Gastroesophageal sphincter (tissue), 4 donors: ENCODE measurements around the gene POLDIP2. TPM values are rescaled to one million over a fixed set of nuclear protein-coding genes. Genes with fewer than 3 reads are reported as not detected.
A peak's percentile ranks its signal among the peaks of the same experiment; 100 is the strongest.

ENCODE experiments used
- ATAC-seq: fragments of 150-250 bp; one replicate; pipeline ENCODE4 v1.9.1; 2016; ENCODE audit warnings: mild to moderate bottlenecking, moderate library complexity
- H3K27ac ChIP-seq, 4 donors: fragments of 200-600 bp; sonication (generic) in 3 of 4; 1 replicate in 3 of 4; 2 replicates in 1 of 4; pipeline ENCODE4 v1.5.1; 2016 to 2019
- H3K27me3 ChIP-seq: fragments of 200-600 bp; sonication (generic); one replicate; pipeline ENCODE4 v1.5.1; 2019
- H3K36me3 ChIP-seq, 2 donors: fragments of 200-600 bp; sonication (generic); one replicate each; pipeline ENCODE4 v1.5.1; 2019; ENCODE audit warnings: control low read depth in 1 of 2
- H3K4me1 ChIP-seq, 3 donors: fragments of 200-600 bp; sonication (generic); 1 replicate in 2 of 3; 2 replicates in 1 of 3; pipeline ENCODE4 v1.5.1; 2016 to 2019; ENCODE audit warnings: control low read depth in 2 of 3
- H3K4me3 ChIP-seq, 2 donors: fragments of 200-600 bp; sonication (generic); one replicate each; pipeline ENCODE4 v1.5.1; 2019; ENCODE audit warnings: mild to moderate bottlenecking in 1 of 2, moderate library complexity in 1 of 2
- H3K9me3 ChIP-seq, 3 donors: fragments of 200-600 bp; sonication (generic); one replicate each; pipeline ENCODE4 v1.5.1; 2017 to 2019; ENCODE audit warnings: control low read depth in 2 of 3
- EP300 ChIP-seq: sonication (generic); formaldehyde crosslinking; IDR thresholded peaks from one replicate; pipeline ENCODE4 v1.6.1; 2017; ENCODE audit warnings: antibody characterized with exemption, mild to moderate bottlenecking
- POLR2A ChIP-seq, 2 donors: fragments of 450-650 bp; IDR thresholded peaks; one replicate each; pipeline ENCODE4 v1.6.1; 2017; ENCODE audit warnings: antibody characterized with exemption in 2 of 2, mild to moderate bottlenecking in 2 of 2, moderate library complexity in 1 of 2
- POLR2AphosphoS5 ChIP-seq: sonication (generic); formaldehyde crosslinking; IDR thresholded peaks from one replicate; pipeline ENCODE4 v1.6.1; 2017; ENCODE audit warnings: antibody characterized with exemption
- WGBS, 2 donors: methylation state at CpG; one replicate each; pipeline ENCODE4 v1.1.5; 2018; ENCODE audit warnings: low coverage in 1 of 2; 5-methylcytosine and 5-hydroxymethylcytosine counted together
- total RNA-seq, 4 donors: library from RNA; depleted of rRNA; stranded (reverse); fragments of >200 nt; gene quantifications; one replicate each; pipeline ENCODE4 v1.1.0, GENCODE V29; 2016
- TF ChIP-seq, protein P1 (sequence below), 4 experiments: fragments of 200-600 bp in 2 of 4; fragments of 450-650 bp in 2 of 4; sonication (generic) in 1 of 4; IDR thresholded peaks; one replicate each; pipeline ENCODE4 v1.5.1; 2017 to 2019; ENCODE audit warnings: antibody characterized with exemption in 4 of 4, mild to moderate bottlenecking in 2 of 4, moderate library complexity in 2 of 4

The POLDIP2 gene
- total RNA-seq, 4 donors from 2014 or later: 71.1 to 108 (median 77.8) TPM

GRCh38 chr17:28363186-28363585 lies 5.9 kb upstream of the POLDIP2 start:
- no peaks in the 10 kb centered on the region for H3K9me3 ChIP-seq
- TF ChIP-seq POLR2AphosphoS5 (no peak), POLR2A (IDR thresholded peaks at IDR 0.05) (no peak), EP300 (no peak)
- TF ChIP-seq, protein P1, sequence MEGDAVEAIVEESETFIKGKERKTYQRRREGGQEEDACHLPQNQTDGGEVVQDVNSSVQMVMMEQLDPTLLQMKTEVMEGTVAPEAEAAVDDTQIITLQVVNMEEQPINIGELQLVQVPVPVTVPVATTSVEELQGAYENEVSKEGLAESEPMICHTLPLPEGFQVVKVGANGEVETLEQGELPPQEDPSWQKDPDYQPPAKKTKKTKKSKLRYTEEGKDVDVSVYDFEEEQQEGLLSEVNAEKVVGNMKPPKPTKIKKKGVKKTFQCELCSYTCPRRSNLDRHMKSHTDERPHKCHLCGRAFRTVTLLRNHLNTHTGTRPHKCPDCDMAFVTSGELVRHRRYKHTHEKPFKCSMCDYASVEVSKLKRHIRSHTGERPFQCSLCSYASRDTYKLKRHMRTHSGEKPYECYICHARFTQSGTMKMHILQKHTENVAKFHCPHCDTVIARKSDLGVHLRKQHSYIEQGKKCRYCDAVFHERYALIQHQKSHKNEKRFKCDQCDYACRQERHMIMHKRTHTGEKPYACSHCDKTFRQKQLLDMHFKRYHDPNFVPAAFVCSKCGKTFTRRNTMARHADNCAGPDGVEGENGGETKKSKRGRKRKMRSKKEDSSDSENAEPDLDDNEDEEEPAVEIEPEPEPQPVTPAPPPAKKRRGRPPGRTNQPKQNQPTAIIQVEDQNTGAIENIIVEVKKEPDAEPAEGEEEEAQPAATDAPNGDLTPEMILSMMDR (IDR thresholded peaks at IDR 0.05): no peak
- H3K27me3 ChIP-seq: no peaks in the 10 kb centered on the region
- no peak for ATAC-seq
- H3K4me3 ChIP-seq: no peak overlapping the region
- H3K36me3 ChIP-seq: peaks cover 2 to 78% of the 10 kb centered on the region in 2 donors
- H3K4me1 ChIP-seq: peaks cover 0 to 8% (median 4%) of the 10 kb centered on the region in 3 donors
- H3K27ac ChIP-seq: no peak overlapping the region
- WGBS, 2 donors: 84 to 88% methylated on average over 4 to 5 of the region's 5 CpGs

- WGBS, 2 donors: 4 to 6% methylated on average over 3 to 4 of the region's 4 CpGs
- Histone ChIP-seq H3K4me3 (peak overlapping the region; percentile 94 to 99), H3K36me3 (peaks cover 2 to 66% of the 10 kb centered on the region in 2 donors), H3K4me1 (peaks cover 3 to 36% (median 19%) of the 10 kb centered on the region in 3 donors), H3K27ac (peak overlapping the region; percentile 81 to 96 (median 93)), H3K9me3 (no peaks in the 10 kb centered on the region), H3K27me3 (no peaks in the 10 kb centered on the region)
- TF ChIP-seq, protein P1 (IDR thresholded peaks at IDR 0.05): no peak
- TF ChIP-seq EP300 (no peak), POLR2AphosphoS5 (no peak), POLR2A (IDR thresholded peaks at IDR 0.05) (no peak)
- no peak for ATAC-seq
These were observed 522 bp upstream of the POLDIP2 start for GRCh38 chr17:28357901-28358197.

- Histone ChIP-seq H3K27me3 (no peaks in the 10 kb centered on the region), H3K36me3 (peaks cover 0 to 99% of the 10 kb centered on the region in 2 donors), H3K4me1 (peaks cover 0 to 21% (median 0%) of the 10 kb centered on the region in 3 donors), H3K9me3 (no peaks in the 10 kb centered on the region), H3K4me3 (no peak overlapping the region), H3K27ac (no peak overlapping the region)
- no peak for TF ChIP-seq POLR2AphosphoS5
- no peak for TF ChIP-seq POLR2A (IDR thresholded peaks at IDR 0.05)
- TF ChIP-seq EP300: no peak
- no peak for ATAC-seq
- 93% methylated on average over 3 of the region's 7 CpGs; no CpG with 5 or more reads in 1 of the 2 donors for WGBS, 2 donors
These were observed 7.1 kb downstream of the POLDIP2 start for GRCh38 chr17:28350271-28350670.

DNA sequence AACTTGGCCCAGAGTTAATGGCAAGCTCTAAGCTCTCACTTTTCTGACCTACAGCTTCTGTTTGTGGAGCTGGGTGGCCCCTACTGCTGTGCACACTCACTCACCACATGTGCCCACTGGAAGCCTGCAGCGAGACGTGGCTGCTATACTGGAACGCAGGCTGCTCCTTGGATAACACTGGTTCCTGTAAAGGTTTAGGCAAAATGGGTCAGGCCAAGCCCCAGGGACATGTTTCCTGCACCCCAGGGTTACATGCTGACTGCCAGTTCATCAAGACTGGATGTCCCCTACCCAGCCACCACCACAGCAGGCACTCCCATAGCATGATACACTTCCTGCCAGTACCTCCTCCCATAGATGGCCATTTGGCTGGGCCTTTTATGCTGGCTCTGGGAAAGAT lies 8.3 kb downstream of the POLDIP2 start:
- Histone ChIP-seq H3K9me3 (no peaks in the 10 kb centered on the region), H3K4me1 (peaks cover 0 to 16% (median 0%) of the 10 kb centered on the region in 3 donors), H3K36me3 (peaks cover 0 to 99% of the 10 kb centered on the region in 2 donors), H3K27me3 (no peaks in the 10 kb centered on the region), H3K27ac (no peak overlapping the region), H3K4me3 (no peak overlapping the region)
- no peak for ATAC-seq
- 17% methylated on average over 1 of the region's 3 CpGs; no CpG with 5 or more reads in 1 of the 2 donors for WGBS, 2 donors
- TF ChIP-seq POLR2AphosphoS5 (no peak), POLR2A (IDR thresholded peaks at IDR 0.05) (no peak), EP300 (no peak)
- TF ChIP-seq, protein P1 (IDR thresholded peaks at IDR 0.05): no peak

DNA sequence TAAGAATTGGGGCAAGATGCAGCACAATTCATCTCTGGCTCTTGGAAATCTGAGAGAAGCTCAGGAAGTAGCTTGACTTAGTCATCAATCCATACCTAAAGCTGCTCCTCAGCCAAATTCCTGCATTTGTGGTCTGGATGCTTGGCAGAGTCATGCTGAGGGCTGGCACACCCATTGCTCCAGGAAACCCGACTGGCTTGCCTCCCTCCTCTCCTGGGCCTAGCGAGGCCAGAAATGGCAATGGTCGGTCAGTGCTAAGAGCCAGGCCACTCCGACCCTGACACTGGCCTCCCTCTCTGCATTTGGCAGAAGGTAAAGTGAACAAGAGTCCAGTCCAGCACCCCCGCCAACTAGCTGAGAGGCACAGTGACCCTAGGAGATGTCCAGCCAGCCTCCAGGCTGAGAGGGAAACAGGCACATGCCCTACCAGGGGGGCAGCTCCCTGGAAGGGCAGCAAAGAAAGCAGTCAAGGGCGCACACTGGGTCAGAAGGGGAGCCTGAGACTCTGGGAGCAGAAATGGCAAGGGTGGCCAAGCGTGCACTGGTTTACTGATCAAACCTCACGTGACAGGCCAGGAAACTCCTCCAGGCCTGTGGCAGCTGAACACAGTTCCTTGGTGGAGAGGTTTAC lies 10.0 kb downstream of the POLDIP2 start:
- no peak for TF ChIP-seq POLR2A (IDR thresholded peaks at IDR 0.05)
- TF ChIP-seq EP300: no peak
- TF ChIP-seq POLR2AphosphoS5: no peak
- TF ChIP-seq, protein P1 (IDR thresholded peaks at IDR 0.05): no peak
- Histone ChIP-seq H3K36me3 (peaks cover 0 to 99% of the 10 kb centered on the region in 2 donors), H3K4me1 (peaks cover 0 to 16% (median 0%) of the 10 kb centered on the region in 3 donors), H3K27me3 (no peaks in the 10 kb centered on the region), H3K27ac (peak overlapping the region in 2 of 4 donors; percentile 20 to 29), H3K4me3 (no peak overlapping the region), H3K9me3 (no peaks in the 10 kb centered on the region)
- 93% methylated on average over 3 of the region's 8 CpGs; no CpG with 5 or more reads in 1 of the 2 donors for WGBS, 2 donors
- ATAC-seq: no peak
